T-helper 9 cell (primary cell): ENCODE data around the gene AACS.

ENCODE experiments used
- DNase-seq: peaks from one replicate; pipeline ENCODE4 v3.0.0-alpha.2; 2020

Gene AACS

DNA sequence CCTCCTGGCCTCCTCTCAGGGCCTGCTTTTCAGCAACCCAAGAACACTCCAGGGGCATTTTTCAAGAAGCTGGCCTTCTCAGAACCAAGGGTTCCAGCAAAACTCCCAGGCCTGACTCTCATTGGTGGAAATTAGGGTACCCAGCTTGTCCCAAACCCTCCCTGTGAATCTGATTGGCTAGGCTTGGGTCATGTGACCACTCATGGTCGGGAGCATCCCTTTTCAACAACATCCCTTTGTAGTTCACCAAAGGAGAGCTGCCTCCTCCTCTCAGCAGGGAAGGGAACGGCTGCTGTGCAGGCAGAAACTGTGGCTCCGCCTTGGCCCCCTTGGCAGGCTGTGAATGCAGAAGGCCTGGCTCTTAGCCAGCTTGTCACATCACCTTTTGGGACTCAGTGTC is 94.5 kb downstream of the AACS start:
- no peak for DNase-seq

DNA sequence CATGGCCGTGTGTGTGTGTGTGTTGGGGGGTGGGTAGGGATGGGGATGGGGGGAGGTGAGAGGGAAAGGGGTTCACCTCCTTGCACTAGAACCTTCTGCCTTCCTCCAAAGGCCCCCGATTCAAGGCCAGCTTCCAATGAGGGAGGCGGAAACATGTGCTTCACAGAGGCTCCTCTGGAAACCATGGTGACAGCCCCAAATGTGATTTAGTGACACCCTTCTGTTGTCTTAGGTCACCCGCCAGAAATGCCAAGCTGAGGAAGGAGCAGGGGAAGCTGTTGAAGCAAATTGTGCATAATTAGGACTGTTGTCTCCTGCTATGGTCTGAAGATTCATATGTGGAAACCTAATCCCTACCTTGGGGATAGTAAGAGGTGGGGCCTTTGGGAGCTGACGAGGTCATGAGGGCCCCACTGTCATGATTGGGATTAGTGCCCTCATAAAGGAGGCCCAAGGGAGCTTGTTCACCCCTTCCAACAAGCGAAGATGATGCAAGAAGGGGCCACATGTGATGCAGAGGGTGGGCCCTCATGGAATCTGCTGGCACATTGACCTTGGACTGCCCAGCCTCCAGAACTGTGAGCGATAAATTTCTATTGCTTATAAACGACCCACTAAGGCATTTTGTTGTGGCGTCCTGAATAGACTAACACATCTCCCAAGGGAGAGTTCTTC is 95.2 kb downstream of the AACS start:
- DNase-seq, result no peak

DNA sequence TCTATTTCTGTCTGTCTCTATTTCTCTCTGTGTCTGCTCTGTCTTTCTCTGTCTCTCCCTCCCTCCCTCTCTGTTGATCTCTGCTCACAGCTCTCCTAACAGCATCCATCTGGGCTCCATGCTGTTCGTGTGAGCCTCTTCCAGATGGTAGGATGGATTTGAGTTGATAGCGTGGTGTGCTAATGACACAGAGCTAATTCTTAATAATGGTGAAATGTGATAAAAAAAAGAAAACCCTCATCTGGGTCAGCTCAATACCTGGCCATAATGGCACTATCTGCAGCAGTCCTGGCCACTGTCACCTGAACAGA is 96.4 kb downstream of the AACS start:
- DNase-seq, result no peak

DNA sequence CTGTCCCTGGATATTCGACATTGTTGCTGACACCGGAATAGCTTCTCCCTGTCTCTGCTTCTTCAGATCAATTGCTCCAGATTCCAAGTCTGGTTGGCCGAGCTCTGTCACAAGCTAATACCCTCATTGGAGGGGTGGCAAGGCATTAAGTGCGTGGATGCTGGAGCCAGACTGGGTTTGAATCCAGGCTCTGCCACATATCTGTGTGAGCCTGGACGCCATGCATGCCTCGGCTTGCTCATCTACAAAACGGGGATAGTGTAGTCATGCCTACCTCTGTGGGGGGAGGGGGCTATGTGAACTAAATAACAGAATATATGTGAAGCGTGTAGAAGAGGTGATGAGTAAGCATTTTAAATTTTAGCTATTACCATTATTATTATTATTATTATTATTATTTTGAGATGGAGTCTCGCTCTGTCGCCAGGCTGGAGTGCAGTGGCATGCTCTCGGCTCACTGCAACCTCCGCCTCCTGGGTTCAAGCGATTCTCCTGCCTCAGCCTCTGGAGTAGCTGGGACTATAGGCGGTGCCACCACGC is 97.3 kb downstream of the AACS start:
- no peak for DNase-seq

DNA sequence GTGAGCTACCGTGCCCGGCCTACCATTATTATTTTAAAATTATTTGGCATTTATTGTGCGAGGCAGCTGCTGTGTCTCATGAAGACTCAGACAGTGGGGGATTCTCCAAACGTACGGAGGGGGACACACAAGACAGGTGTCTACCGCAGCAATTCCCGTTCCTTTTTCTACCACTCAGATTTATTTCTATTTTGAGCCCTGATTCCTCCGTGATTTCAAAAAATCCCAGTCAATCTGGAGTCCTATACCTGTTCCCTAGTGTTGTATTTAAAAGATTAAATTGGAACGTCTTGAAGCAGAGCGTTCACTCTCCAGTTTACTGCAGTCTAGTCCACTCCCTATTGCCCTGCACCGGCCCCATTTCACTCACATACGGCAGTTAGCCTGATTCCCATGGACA is 97.9 kb downstream of the AACS start:
- DNase-seq, result no peak

DNA sequence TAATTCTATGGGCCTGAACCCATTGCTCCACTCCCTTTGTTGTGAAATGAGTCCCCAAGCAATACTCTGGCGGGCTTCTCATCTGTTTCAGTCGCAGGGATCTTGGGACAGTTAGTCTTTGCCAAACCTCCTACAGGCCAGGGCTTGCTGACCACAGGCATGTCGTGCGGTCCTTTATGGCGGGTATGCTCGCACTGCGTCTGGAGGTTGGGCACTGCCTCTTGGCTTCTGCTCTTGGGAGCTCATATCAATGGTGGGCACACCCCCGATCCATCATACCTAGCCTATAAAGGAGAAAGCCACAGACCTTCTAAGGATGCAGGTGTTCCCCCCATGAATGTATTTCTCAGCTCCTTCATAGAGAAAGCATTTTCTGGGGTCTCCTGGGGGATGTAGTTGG is 99.3 kb downstream of the AACS start:
- no peak for DNase-seq

DNA sequence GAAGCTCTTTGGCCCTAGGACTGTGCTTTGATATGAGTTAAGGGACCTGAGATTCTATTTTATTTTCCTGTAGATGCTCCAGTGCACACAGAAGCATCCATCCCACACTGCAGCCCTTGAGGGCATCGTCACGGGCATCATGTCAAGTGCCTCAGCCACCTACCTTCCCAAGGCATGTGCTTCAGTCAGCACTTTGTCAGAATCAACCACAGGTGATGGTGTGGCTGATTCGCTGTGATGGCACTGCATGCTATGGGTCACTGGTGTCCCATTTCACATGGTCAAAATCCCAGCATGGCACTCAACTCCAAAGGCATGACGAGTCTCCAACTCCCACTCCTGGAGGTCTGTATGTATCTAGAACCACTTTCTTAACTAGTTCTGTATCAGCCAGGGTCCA is 100.8 kb downstream of the AACS start:
- no peak for DNase-seq

DNA sequence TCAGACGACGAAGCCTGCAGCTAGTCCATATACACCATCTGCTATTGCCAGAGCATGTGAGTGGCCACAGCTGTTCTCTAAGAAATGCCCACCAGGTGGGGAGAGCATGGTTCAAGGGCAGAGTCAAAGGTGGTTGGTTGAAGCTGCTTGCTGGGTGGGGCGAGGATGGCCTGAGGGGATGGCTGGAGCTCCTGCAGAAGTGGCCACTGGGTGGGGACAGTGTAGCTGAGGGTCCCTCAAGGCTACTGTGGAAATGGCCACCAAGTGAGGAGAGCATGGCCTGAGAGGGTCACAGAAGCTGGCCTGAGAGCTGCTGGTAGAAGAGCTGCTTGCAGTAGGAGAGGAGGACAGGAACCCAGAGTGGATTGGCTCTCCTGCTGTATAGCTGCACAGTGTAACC is 102.4 kb downstream of the AACS start:
- DNase-seq, result no peak

DNA sequence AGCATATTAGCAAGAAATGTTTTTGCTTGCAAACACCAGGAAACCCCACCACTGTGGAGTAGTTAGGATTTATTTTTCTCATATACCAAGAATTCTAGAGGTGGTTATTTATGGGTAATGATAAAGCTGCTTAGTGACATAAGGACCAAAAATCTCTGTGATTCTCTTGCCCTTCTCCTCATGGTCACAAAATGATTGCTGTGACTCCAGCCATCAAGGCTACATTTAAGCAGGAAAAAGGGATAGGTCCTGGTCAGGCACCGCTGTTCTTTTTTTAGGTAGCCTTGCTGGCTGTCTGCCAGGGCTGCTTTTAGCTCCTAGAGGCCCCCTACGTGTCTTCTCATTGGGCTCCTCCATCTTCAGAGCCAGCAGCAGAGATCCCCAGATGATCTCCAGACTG is 104.2 kb downstream of the AACS start:
- no peak for DNase-seq

DNA sequence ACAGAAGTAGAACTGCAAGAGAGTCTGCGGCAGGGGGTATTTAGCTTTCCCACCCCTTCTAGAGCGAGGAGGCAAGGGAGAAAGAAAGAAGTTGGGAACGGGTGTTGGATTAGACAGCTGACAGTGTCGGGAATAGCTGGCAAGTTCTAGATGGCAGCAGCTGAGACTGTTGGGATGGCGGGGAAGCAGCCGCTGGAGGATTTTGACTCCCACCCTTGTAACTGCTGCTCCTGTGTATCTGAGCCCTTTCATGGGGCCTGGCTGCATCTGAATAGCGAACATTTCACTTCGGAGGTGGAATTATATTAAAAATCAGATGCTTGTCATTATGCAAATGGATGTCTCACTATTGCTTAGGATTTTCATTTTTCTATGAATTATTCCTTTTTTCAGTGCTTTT is 104.6 kb downstream of the AACS start:
- no peak for DNase-seq

DNA sequence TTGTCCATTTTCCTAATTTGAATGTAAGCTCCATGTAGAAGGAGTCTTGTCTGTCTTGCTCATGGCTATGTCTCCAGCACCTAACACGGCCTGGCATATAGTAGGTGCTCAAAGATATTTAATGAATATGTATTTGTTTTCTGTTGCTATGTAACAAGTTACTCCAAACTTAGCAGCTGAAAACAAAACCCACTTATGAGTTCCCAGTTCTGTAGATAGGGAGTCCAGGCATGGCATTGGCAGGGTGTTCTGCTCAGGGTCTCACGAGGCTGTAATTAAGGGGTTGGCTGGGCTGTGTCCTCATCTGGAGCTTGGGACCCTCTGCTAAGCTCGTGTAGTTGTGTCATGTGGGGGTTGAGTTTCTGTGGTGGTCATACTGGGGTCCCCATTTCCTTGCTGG is 106.0 kb downstream of the AACS start:
- no peak for DNase-seq

DNA sequence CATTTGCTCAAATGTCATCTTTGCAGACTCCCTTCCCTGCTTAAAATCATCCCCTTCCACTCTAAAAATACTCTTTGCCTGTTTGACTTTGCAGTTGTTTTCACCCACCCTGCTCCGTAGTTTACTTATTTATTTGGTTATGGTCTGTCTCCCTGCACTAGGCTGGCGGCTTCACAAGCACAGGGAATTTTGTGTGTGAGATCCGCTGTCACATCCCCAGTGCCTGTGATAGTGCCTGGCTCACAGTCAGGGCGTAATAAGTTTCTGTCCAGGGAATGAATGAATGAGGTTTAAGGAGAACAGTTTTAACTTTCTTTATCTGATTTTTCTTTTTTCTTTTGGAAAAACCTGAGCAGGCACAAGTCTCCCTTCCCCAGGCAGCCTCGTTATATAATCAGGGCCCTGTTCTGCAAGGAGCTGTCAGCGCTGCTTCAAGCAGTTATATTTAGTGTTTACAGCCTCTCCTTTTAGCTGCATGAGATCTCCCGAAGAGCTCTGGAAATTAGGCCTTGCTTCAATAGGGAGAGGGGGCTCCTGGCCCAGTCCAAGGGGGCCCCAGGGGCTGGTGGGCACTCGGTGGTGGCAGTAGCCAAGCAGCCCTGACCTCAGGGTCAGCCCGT is 107.1 kb downstream of the AACS start:
- DNase-seq, result no peak

DNA sequence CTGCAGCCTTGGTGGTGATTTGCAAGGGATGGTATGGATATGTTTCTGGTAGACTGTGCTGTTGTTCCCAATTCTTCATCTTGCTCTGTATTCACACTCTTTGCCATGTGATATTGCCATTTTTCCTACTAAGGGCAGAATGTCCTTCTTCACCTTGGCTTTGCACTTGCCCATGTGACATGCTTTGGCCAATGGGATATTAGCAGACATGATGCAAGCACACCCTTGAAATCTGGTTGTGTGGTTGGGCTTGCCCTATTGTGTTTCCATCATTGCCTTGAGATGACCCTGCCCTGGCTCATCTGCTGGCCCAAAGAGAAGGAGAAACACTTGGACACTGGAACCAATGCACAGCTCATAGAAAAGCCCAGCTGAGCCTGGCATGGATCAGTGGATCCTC is 110.3 kb downstream of the AACS start:
- no peak for DNase-seq

DNA sequence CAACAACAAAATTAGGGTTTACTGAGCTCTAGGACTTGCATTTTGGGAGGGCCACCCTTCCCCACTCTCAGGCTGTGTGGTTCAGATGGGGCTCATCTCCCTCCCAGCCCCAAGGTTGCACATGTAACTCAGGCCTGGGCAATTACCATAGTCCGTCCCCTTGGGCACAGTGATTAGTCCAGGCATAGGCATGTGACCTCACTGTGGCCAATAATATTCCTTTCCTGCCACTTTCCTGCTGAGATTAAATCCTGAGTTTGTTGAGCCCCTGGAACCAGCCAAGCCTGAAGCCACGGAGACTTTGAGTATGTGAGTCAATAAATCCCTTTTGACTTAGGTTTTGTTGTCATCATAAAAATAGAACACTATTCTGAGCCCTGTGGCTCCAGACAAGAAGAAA is 113.0 kb downstream of the AACS start:
- DNase-seq, result no peak

DNA sequence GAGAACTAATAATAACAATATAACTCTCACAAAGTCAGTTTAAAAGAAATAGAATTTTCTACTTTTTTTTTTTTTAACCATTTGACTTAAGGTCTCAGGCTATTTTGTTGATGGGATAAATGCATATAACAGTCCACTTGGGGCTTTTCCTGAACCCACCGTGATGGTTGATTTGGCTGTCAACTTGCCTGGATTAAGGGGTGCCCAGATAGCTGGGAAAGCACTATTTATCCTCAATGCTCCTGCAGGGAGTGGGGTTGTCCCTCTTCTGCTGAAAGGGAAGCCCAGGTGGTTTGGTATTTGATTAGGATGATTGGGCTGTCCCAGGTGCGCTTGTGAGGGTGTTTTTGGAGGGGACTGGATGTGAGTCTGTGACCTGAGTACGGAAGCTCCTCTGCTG is 114.9 kb downstream of the AACS start:
- DNase-seq, result no peak

DNA sequence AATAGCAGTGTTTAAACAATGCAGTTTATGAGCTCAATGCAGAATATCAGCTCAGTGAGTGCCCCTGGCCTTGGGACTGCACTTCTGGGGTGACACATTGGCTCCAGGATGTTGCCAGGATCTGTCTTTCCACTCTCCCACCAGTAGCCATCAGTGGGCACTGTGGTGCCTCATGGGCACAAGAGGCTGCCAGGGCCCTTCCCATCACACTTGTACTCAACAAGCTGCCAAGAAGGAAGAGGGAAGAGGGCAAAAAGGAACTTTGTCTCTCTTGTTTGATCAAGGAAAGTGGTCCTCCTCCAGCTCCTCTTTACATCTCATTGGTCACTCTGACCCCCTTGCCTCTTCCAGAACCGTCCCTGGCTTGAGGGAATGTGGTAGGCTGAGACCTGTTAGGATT is 115.9 kb downstream of the AACS start:
- no peak for DNase-seq

DNA sequence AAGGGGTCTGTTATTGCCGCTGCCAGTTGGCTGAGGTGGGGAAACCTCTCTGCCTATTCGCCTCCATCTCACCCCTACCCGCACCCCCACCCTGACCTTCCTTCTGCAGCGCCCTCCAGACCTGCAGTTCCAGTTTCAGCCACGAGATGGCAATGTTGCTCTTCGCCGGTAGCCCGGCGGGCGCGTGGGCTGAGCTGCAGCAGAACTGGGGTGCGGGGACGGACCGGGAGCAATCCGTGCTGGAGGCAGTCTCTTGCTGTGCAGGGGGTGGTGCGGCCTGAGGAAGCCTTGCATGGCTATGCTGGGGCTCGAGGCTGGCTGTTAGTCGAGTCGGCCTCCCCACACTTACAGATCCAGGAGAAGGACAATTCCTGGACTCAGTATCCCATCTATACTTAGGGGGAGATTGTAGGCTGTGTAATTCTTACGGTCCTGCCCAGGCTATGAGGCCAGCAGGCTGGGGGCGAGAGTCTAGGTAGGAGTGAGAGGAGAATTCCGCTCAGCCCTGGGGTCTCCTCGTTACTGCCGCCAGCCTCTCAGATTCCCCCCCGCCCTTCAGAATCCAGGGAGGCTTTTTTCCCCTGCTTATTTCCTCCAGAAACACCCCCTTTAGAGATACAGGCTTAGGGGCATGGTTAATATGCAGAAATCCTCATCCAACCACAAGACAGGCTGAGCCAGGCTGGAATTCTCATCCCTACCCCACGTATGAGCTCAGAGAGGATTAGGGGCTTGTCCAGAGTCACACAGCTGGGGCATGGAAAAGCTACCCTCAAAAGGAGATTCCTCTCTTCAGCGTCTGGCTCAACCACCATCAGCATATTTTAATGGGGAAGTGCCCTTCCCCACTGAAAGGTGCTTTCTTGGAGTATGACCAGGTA is 118.2 kb downstream of the AACS start:
- peak; percentile 75 for DNase-seq

DNA sequence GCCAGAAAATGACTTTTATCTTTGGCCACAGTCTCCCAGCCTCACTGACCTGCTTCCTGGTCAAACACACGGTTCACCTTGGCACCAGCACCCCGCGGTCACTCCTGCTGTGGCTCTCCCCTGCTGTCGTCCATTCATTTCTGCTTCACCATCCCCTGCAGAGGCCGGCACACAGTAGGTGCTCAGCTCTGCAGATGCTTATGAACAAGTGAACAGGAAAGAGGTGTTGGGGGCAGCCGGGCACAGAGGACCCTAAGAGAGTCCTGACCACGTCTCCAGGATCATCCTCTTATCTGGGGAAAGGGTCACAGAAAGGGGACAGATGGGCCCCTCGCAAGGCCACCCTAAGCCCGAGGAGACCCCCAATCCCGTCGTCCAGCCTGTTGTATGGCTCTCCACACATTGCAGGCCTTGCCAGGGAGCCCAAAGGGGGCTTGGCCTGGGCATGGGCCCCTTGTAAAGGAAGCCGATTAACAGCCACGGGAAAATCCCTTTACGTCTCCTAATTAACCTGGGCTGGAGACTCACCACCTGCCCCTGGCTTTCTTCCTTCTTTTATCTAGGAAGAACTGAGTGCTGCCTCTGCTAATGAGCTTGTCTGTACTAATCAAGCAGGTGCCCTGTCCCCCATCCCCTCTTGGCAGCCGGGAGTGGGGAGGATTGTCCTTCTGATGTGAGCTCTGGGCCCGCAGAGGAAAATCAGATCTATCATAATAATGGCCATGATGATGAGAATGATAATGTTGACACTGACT is 119.2 kb downstream of the AACS start:
- DNase-seq, result no peak

DNA sequence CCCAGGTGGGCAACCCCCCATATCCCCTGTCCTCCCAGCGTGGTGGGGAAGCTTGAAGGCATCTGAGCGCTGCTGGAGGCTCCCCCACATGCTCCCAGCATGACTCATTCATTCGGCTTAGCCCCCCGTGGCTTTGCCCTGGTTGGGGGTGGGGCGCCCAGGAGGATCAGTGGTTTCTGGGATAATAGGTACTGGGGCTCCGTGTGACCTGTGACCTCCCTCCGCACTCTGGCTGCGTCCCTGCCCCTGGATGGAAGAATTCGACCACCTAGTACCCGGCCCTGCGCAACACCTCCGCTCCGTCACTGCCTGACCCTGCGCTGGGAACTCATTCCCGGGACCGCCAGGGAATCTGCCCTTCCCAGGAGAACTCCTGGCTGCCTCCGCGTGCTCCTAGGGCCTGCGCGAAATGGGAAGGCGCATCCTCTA is 120.1 kb downstream of the AACS start:
- DNase-seq, result no peak

DNA sequence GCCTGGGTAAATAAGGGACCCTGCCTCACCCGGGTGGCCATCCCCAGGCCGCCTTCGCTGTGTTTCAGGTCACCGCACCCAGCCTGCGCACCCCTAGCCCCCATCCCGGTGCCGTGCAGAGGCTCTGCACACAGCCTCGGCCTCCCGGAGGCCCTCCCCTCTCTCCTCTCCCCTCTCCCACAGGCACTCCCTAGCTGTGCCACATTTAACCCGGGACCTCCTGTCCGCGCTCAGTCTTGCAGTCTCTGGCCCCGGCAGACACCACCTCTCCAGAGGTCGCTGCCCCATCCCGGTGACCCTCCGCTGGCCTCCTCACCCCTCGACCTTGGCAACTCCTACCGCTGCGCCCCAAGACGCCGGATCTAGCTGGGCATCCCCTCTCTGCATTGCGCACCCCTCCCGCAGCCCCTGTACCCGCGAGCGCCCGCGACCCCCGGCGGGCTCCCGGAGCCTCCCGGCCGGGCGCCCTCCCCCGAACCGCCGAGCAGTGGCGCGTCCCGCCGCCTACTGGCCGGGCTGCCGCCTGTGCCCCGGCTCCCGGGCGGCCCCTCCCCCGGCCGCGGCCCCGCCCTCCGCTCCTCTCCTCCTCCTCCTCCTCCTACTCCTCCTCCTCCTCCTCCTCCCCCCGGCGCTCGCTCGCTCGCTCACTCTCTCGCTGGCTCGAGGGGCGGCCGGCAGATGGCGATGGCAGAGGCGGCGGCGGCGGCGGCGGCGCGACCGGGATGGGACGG is 120.7 kb downstream of the AACS start, which contains the start of gene TMEM132B:
TSS of gene TMEM132B (plus strand) at position 647 of the 731 bp plus-strand sequence.
- DNase-seq, result no peak

DNA sequence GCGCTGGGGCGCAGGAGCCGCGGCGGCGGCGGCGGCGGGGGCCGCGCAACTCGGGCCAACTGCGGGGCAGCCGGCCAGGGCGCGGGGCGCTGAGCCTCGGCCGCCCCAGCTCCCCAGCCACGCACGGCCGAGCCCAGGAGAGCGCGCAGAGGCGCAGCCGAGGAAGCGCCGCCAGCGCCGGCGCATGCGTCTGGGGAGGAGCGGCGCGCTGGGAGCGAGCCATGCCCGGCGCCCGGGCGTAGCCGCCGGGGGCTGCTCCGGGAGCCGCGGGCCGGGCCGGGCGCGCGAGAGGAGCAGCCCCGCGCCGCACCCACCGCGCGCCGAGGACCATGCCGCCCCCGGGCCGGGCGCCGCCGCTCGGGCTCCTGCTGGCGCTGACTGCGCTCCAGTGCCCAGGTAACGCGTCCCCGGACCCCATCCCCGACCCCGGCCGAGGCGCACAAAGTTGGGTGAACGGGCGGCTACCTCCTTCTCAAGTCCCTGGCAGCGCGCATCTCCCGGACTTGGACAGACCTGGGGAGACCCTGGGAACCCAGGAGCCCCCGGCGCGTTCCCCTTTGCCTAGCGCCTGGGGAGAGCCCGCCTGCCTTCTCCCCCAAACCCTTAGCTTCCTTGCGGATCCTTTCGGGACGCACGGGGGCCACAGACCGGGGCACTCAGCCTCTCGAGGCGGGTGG is 121.4 kb downstream of the AACS start:
- DNase-seq, result no peak
